Caco-2 (cell line): ENCODE data around the gene SLC22A23. TPM values are rescaled to one million over a fixed set of nuclear protein-coding genes. Genes with fewer than 3 reads are reported as not detected.

Experiments used
- BruUV-seq: library from RNA; stranded (reverse); fragments of 400-500 nt; replicated peaks from 2 replicates; lab custom pipeline; 2021; lab: Mats Ljungman, UMichigan
- CTCF ChIA-PET: fragments of 300-600 bp; sonication (Branson Sonifier 250); formaldehyde crosslinking; loops from one replicate; lab custom pipeline; 2022; ENCODE audit warnings: antibody characterized with exemption; lab: Charles Lee
- POLR2A ChIA-PET: fragments of 300-600 bp; sonication (Branson Sonifier 250); formaldehyde crosslinking; loops from one replicate; lab custom pipeline; 2022; ENCODE audit warnings: antibody characterized with exemption; lab: Charles Lee
- DNase-seq, 2 experiments: peaks; one replicate each; pipeline versions ENCODE4 v3.0.0 to v3.0.0-alpha.2; 2020 to 2022
- H3K27me3 ChIP-seq: replicated peaks from 2 replicates; pipeline ENCODE4 v1.6.0; 2011; ENCODE audit warnings: low read length; ENCODE audit not compliant: control insufficient read depth, insufficient read depth
- H3K36me3 ChIP-seq: 2 replicates; pipeline ENCODE4 v1.5.1; 2011; ENCODE audit warnings: low read length; ENCODE audit not compliant: control insufficient read depth, insufficient read depth
- H3K4me1 ChIP-seq: fragments of 250-450 bp; sonication (Bioruptor Pico); 2 replicates; pipeline ENCODE4 v1.5.1; 2020; ENCODE audit warnings: mild to moderate bottlenecking
- H3K4me3 ChIP-seq: 2 replicates; pipeline ENCODE4 v1.5.1; 2011; ENCODE audit warnings: low read depth, mild to moderate bottlenecking, control low read depth, low read length
- H3K9me3 ChIP-seq: fragments of 250-450 bp; sonication (Bioruptor Pico); 2 replicates; pipeline ENCODE4 v1.5.1; 2020; ENCODE audit warnings: mild to moderate bottlenecking, moderate library complexity
- H3K27ac Mint-ChIP-seq: one replicate; pipeline ENCODE4 v1.8.0; 2022; ENCODE audit warnings: mixed read lengths; ENCODE audit not compliant: unreplicated experiment
- H3K27me3 Mint-ChIP-seq: one replicate; pipeline ENCODE4 v1.8.0; 2022; ENCODE audit warnings: mixed read lengths; ENCODE audit not compliant: insufficient read depth, unreplicated experiment
- H3K36me3 Mint-ChIP-seq: one replicate; pipeline ENCODE4 v1.8.0; 2022; ENCODE audit warnings: mild to moderate bottlenecking, mixed read lengths; ENCODE audit not compliant: insufficient read depth, unreplicated experiment
- H3K4me1 Mint-ChIP-seq: one replicate; pipeline ENCODE4 v1.8.0; 2022; ENCODE audit warnings: low read depth, mixed read lengths; ENCODE audit not compliant: unreplicated experiment
- H3K4me3 Mint-ChIP-seq: one replicate; pipeline ENCODE4 v1.8.0; 2022; ENCODE audit warnings: mild to moderate bottlenecking, moderate library complexity, mixed read lengths; ENCODE audit not compliant: unreplicated experiment
- H3K9me3 Mint-ChIP-seq: one replicate; pipeline ENCODE4 v1.8.0; 2022; ENCODE audit warnings: mixed read lengths; ENCODE audit not compliant: unreplicated experiment
- intact Hi-C: fragments of 100-400 bp; cut with micrococcal nuclease; formaldehyde crosslinking; loops from one replicate; pipeline ENCODE4 v1.10.0; 2022; ENCODE audit not compliant: unreplicated experiment
- total RNA-seq: library from RNA; stranded (reverse); gene quantifications from 2 replicates; pipeline ENCODE4 v1.2.3, GENCODE V29; 2022
- TF ChIP-seq, protein P1 (sequence below), 2 experiments: fragments of 200-600 bp in 1 of 2; IDR thresholded peaks; 1 replicate in 1 of 2; 2 replicates in 1 of 2; pipeline versions ENCODE4 v1.5.1 to v1.8.0; 2011 to 2022; ENCODE audit warnings: antibody characterized with exemption in 1 of 2, control low read depth in 1 of 2, inconsistent platforms in 1 of 2, low read depth in 1 of 2, low read length in 1 of 2, mild to moderate bottlenecking in 1 of 2, moderate library complexity in 1 of 2; ENCODE audit not compliant: insufficient read depth in 1 of 2, severe bottlenecking in 1 of 2, unreplicated experiment in 1 of 2

The SLC22A23 gene
- total RNA-seq, 1 experiment from 2014 or later: 45.5 TPM

DNA sequence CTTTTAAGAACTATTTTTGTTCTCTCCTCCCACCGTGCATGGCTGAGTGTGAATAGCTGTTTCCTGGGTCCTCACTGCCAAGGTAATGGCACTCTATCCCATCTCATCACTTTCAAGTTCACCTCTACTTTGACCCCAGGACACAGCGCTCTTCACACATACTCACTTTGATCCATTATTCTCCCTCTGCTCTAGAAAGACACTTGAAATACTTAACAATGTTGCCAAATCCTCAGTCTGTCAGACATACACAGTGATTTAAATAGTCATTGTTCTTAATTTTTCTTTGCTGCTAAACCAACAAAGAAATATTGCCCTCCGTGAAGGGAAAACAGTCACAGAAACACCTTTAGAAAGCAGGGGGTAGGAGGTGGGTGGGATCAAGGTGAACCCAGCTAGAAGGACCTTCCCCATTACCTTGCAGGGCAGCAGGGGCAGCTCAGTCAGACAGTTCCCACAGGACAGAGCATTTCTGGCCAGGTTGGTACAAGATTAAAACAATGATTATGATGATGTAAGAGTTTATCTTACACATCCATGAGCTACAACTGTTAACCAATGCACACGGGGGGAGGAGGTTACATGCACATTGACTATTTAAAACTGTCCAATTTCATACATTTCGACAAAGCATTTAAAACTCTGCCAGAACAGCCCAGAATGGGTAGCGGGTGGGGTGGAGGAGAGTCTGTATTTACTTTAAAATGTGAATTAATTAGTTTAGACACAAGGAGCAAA, 2.4 kb downstream of the SLC22A23 start:
- BruUV-seq: TSS peak; percentile 31
- Mint-ChIP-seq H3K27ac (no peak overlapping the region), H3K27me3 (no peaks in the 10 kb centered on the region), H3K9me3 (no peaks in the 10 kb centered on the region), H3K4me3 (no peak overlapping the region), H3K36me3 (peaks cover 10% of the 10 kb centered on the region), H3K4me1 (peaks cover 9% of the 10 kb centered on the region)
- Histone ChIP-seq H3K9me3 (no peaks in the 10 kb centered on the region), H3K4me1 (peaks cover 10% of the 10 kb centered on the region; the same call in 1 of the 2 replicates), H3K27me3 (no peaks in the 10 kb centered on the region), H3K4me3 (peak overlapping the region; percentile 87), H3K36me3 (no peaks in the 10 kb centered on the region)
- POLR2A ChIA-PET: interaction anchor here (0.6 kb wide), 1 partner anchor 10 kb away, joined by 3 read pairs; no protein-coding TSS in a partner anchor
- TF ChIP-seq, protein P1, sequence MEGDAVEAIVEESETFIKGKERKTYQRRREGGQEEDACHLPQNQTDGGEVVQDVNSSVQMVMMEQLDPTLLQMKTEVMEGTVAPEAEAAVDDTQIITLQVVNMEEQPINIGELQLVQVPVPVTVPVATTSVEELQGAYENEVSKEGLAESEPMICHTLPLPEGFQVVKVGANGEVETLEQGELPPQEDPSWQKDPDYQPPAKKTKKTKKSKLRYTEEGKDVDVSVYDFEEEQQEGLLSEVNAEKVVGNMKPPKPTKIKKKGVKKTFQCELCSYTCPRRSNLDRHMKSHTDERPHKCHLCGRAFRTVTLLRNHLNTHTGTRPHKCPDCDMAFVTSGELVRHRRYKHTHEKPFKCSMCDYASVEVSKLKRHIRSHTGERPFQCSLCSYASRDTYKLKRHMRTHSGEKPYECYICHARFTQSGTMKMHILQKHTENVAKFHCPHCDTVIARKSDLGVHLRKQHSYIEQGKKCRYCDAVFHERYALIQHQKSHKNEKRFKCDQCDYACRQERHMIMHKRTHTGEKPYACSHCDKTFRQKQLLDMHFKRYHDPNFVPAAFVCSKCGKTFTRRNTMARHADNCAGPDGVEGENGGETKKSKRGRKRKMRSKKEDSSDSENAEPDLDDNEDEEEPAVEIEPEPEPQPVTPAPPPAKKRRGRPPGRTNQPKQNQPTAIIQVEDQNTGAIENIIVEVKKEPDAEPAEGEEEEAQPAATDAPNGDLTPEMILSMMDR (IDR thresholded peaks at IDR 0.05; ENCODE audit: insufficient read depth in 1 of 2, low read depth in 1 of 2, low read length in 1 of 2, severe bottlenecking in 1 of 2, unreplicated experiment in 1 of 2): no peak
- intact Hi-C loops: loop anchor here (1.0 to 5.0 kb wide), 4 partner anchors 35 to 278 kb away; no protein-coding TSS in a partner anchor
- DNase-seq: no peak
- CTCF ChIA-PET: interaction anchor here (1.4 to 1.6 kb wide), 3 partner anchors 11 to 44 kb away, joined by 3 to 12 read pairs (median 4); no protein-coding TSS in a partner anchor

DNA sequence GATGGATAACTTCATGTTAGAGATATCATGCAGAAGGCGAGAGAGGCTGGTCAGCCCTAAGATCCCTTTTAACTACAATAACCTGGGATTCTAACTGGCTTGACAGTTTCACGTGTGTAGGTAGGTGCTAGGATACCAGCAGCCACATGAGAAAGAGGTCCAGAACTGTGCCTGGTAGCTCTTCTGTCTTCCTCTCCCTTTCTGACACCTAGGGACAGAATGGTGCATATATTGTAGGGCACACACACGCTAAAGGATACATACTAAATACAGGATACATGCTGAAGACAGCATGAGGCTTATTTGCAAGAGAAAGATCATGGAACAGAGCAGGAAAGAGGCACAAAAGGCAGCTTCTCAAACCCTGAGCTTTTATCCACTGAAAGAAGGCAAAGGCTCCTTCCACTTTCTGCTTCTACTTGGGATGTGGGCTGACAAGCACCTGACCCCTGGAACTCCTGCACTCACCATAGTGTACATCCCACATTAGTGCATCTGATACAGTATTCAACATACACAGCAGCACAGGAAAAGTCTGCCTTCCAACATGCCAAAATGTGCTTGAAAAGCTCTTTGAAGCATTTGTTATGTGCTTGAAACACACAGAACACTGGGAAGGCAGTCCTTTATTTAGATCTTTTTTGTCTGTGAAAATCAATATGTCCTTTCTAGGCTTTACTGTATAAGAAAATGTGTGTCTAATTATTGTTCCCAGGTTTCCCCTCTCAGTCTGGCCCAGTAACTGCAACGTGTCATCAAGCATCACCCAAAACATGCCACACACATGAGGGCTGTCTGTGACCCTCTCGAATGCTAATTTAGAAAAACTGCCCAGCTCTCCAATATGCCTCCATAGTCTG, 3.2 kb downstream of the SLC22A23 start:
- BruUV-seq: no TSS peak
- Mint-ChIP-seq H3K9me3 (no peaks in the 10 kb centered on the region), H3K27me3 (no peaks in the 10 kb centered on the region), H3K36me3 (peaks cover 18% of the 10 kb centered on the region), H3K27ac (no peak overlapping the region), H3K4me3 (no peak overlapping the region), H3K4me1 (peaks cover 9% of the 10 kb centered on the region)
- ChIA-PET POLR2A (interaction anchor here (0.6 kb wide), 1 partner anchor 44 kb away, joined by 3 read pairs; no protein-coding TSS in a partner anchor), CTCF (interaction anchor here (0.6 to 1.6 kb wide), 7 partner anchors 9 to 174 kb away, joined by 3 to 12 read pairs (median 3); no protein-coding TSS in a partner anchor)
- peaks cover 10% of the 10 kb centered on the region; the same call in 1 of the 2 replicates for H3K4me1 ChIP-seq
- intact Hi-C loops: loop anchor here (1.0 kb wide), 1 partner anchor 174 kb away; no protein-coding TSS in a partner anchor
- no peaks in the 10 kb centered on the region; the same call in 1 of the 2 replicates for H3K9me3 ChIP-seq
- H3K27me3 ChIP-seq: no peaks in the 10 kb centered on the region
- DNase-seq: no peak
- no peaks in the 10 kb centered on the region for H3K36me3 ChIP-seq
- TF ChIP-seq, protein P1 (IDR thresholded peaks at IDR 0.05; ENCODE audit: insufficient read depth in 1 of 2, low read depth in 1 of 2, low read length in 1 of 2, severe bottlenecking in 1 of 2, unreplicated experiment in 1 of 2): no peak
- H3K4me3 ChIP-seq: peak overlapping the region; percentile 87

DNA sequence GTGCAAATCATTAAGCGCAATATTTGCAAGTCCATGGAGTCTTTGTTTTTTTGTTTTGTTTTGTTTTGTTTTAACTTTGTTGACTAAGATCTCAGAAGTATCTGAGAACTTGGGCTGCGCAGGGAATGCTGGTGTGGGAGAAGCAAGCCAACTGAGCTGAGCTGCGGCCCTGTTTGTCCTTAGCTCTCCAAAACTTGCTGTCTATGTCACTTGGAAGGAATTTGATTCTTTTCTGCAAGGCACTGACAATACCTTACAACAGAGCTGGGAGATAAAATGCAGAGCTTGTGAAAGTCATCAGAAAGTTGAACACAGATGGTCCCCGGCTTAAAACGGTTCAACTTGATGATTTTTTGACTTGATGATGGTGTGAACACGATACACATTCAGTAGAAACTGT, 5.4 kb downstream of the SLC22A23 start:
- CTCF ChIA-PET: no interaction called here
- peaks cover 15% of the 10 kb centered on the region; the same call in 1 of the 2 replicates for H3K4me1 ChIP-seq
- intact Hi-C loops: no loop called here
- H3K27me3 Mint-ChIP-seq: no peaks in the 10 kb centered on the region
- no peak overlapping the region for H3K4me3 ChIP-seq
- BruUV-seq: no TSS peak
- H3K4me3 Mint-ChIP-seq: no peak overlapping the region
- TF ChIP-seq, protein P1 (IDR thresholded peaks at IDR 0.05; ENCODE audit: insufficient read depth in 1 of 2, low read depth in 1 of 2, low read length in 1 of 2, severe bottlenecking in 1 of 2, unreplicated experiment in 1 of 2): no peak
- no peak overlapping the region for H3K27ac Mint-ChIP-seq
- POLR2A ChIA-PET: no interaction called here
- no peaks in the 10 kb centered on the region for H3K9me3 Mint-ChIP-seq
- H3K36me3 ChIP-seq: 0 out of 2 replicates have a peak, but pooled peaks cover 1% of the 10 kb centered on the region
- peaks cover 9% of the 10 kb centered on the region for H3K4me1 Mint-ChIP-seq
- no peak for DNase-seq
- H3K27me3 ChIP-seq: no peaks in the 10 kb centered on the region
- H3K9me3 ChIP-seq: peaks cover 5% of the 10 kb centered on the region
- H3K36me3 Mint-ChIP-seq: peaks cover 22% of the 10 kb centered on the region
